ENCODE measurements around the gene TBC1D22A.

TBC1D22A gene

GRCh38 chr22:46902436-46902835, 140.0 kb downstream of the TBC1D22A start:
- Histone ChIP-seq H3K27ac (ENCODE audit: low read depth, low read length) (no peak overlapping the region), H3K4me1 (ENCODE audit: control insufficient read depth in 1 of 2, insufficient read depth in 2 of 2, low read length in 2 of 2) (no peaks in the 10 kb centered on the region), H3K4me3 (ENCODE audit: low read depth in 1 of 2, low read length in 2 of 2) (no peak overlapping the region), H3K9ac (ENCODE audit: low read depth in 1 of 2, low read length in 2 of 2) (no peak overlapping the region), H3K27me3 (ENCODE audit: control insufficient read depth in 1 of 2, insufficient read depth in 2 of 2, low read length in 2 of 2) (no peaks in the 10 kb centered on the region), H3K9me3 (ENCODE audit: control insufficient read depth in 1 of 2, low read length in 2 of 2) (no peaks in the 10 kb centered on the region), H3K36me3 (ENCODE audit: control insufficient read depth in 1 of 2, insufficient read depth in 2 of 2, low read length in 2 of 2) (peaks cover 8 to 16% of the 10 kb centered on the region in 2 donors)

DNA sequence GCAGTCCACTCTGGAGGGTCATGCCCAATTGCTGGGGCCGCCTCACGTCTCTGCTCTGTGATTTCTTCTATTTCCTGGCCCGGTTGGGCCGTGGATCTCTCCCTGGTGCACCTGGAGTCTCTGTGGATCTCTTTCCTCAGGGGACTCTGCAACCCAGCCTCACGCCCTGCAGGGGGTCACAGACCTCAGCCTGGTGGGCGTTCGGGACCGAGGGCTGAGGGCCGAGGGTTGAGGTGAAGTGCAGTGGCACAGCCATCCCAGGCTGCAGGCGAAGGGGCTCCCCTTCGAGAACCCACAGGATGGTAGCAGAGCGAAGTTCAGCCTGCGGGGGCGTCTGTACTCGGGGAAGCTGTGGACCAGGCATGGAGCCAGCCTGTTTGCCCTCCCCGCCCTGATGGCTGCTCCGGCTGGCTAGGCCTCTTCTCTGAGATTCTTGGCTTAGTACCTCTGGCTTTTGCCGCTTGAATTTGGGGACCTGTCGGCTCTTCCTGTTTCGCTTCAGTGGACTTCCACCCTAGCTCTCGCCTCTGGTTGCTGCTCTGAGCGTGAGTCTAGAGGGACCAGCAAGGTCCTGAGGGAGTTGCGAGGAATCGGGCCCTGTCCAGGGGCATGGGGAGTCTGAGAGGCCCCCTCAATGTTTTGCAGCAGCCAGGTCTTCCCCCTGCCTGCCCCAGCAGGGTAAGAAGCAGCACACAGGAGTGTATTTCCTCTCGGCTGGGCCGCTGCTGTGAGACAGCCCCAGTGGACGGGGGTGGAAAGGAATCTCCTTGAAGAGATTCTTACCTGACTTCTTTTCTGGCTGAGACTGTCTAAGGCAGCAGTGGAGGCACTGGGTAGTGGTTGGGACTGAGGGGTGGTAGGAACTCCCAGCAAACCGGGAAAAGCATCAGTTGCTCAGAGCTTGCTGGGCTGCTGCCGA, 140.8 kb downstream of the TBC1D22A start:
- Histone ChIP-seq H3K9me3 (ENCODE audit: control insufficient read depth in 1 of 2, low read length in 2 of 2) (no peaks in the 10 kb centered on the region), H3K27ac (ENCODE audit: low read depth, low read length) (no peak overlapping the region), H3K4me3 (ENCODE audit: low read depth in 1 of 2, low read length in 2 of 2) (no peak overlapping the region), H3K4me1 (ENCODE audit: control insufficient read depth in 1 of 2, insufficient read depth in 2 of 2, low read length in 2 of 2) (no peaks in the 10 kb centered on the region), H3K9ac (ENCODE audit: low read depth in 1 of 2, low read length in 2 of 2) (no peak overlapping the region), H3K27me3 (ENCODE audit: control insufficient read depth in 1 of 2, insufficient read depth in 2 of 2, low read length in 2 of 2) (no peaks in the 10 kb centered on the region), H3K36me3 (ENCODE audit: control insufficient read depth in 1 of 2, insufficient read depth in 2 of 2, low read length in 2 of 2) (peaks cover 8 to 23% of the 10 kb centered on the region in 2 donors)

DNA sequence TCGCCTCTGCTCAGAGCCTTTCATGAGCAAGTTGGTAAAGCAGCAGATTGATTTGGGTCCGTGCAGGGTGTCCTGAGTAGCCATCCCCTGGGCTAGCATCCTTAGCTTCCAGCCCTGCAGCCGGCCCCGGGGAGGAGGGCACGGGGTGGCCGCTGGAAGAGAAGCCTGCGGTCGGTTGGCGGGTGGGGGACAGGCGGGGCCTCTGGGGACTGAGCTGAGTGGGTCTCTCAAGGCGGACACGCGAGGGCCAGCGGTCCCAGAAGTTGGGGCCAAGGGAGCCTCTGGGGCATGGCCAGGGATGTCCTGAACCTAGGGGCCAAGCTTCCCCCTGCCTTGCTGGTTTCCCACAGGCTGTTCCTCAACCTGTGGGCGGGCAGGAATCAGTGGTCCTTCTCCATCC, 143.0 kb downstream of the TBC1D22A start:
- no peaks in the 10 kb centered on the region for H3K27me3 ChIP-seq (ENCODE audit: control insufficient read depth in 1 of 2, insufficient read depth in 2 of 2, low read length in 2 of 2)
- H3K9me3 ChIP-seq (ENCODE audit: control insufficient read depth in 1 of 2, low read length in 2 of 2): no peaks in the 10 kb centered on the region
- no peak overlapping the region for H3K4me3 ChIP-seq (ENCODE audit: low read depth in 1 of 2, low read length in 2 of 2)
- no peak overlapping the region for H3K27ac ChIP-seq (ENCODE audit: low read depth, low read length)
- no peaks in the 10 kb centered on the region for H3K4me1 ChIP-seq (ENCODE audit: control insufficient read depth in 1 of 2, insufficient read depth in 2 of 2, low read length in 2 of 2)
- no peak overlapping the region for H3K9ac ChIP-seq (ENCODE audit: low read depth in 1 of 2, low read length in 2 of 2)
- peaks cover 12 to 32% of the 10 kb centered on the region in 2 donors for H3K36me3 ChIP-seq (ENCODE audit: control insufficient read depth in 1 of 2, insufficient read depth in 2 of 2, low read length in 2 of 2)

DNA sequence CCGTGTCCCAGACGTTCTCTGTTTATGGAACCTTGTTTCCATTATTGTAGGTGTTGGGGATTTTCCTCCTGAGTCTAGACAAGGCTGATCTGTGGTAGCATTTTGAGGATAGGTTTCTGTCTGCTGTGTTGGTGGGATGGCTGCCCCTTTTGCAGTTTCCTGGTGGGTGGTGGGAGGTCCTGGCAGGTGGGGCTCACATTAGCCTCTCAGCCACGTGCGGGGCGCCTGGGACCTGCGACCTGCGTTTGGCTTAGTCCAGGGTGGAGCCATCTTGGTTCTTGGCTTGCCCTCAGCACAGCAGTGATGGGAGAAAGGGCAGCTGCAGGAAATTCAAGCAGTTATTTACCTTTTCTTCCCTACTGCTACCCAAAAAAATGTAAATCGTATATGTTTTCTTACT, 143.4 kb downstream of the TBC1D22A start:
- Histone ChIP-seq H3K9ac (ENCODE audit: low read depth in 1 of 2, low read length in 2 of 2) (no peak overlapping the region), H3K27me3 (ENCODE audit: control insufficient read depth in 1 of 2, insufficient read depth in 2 of 2, low read length in 2 of 2) (no peaks in the 10 kb centered on the region), H3K27ac (ENCODE audit: low read depth, low read length) (no peak overlapping the region), H3K4me3 (ENCODE audit: low read depth in 1 of 2, low read length in 2 of 2) (no peak overlapping the region), H3K36me3 (ENCODE audit: control insufficient read depth in 1 of 2, insufficient read depth in 2 of 2, low read length in 2 of 2) (peaks cover 12 to 32% of the 10 kb centered on the region in 2 donors), H3K9me3 (ENCODE audit: control insufficient read depth in 1 of 2, low read length in 2 of 2) (no peaks in the 10 kb centered on the region), H3K4me1 (ENCODE audit: control insufficient read depth in 1 of 2, insufficient read depth in 2 of 2, low read length in 2 of 2) (no peaks in the 10 kb centered on the region)

DNA sequence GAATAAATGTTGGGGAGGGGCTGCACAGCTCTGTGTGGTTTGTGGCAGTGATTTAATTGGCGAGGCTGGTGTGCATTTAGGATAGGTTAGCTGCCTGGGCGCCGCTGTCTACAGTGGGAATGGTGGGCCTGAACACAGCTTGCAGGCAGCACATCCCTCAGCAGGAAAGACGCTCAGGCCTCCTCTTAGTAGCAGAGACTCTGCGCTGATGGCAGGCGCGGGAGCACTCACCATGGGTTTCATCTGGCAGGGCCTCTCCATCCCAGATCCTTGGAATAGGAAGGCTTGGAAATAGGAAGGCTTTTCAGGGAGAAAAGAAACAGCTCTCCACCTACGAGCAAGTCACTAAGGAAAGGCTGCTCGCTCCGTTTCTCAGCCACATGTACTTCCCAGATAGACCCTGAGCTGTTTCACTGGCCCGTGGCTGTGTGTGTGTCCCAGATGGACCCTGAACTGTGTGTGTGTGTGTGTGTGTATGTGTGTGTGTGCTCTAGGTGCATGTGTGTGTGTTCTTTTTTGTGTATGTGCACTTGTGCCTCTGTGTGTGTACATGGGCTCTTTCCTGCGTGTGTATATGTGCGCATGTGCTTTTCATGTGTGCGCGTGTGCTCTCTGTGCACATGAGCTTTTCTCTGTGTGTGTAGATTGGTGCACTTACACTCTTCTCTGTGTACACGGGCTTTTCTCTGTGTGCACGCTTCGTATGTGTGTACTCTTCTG, 144.0 kb downstream of the TBC1D22A start:
- H3K4me1 ChIP-seq (ENCODE audit: control insufficient read depth in 1 of 2, insufficient read depth in 2 of 2, low read length in 2 of 2): no peaks in the 10 kb centered on the region
- H3K27ac ChIP-seq (ENCODE audit: low read depth, low read length): no peak overlapping the region
- peaks cover 12 to 28% of the 10 kb centered on the region in 2 donors for H3K36me3 ChIP-seq (ENCODE audit: control insufficient read depth in 1 of 2, insufficient read depth in 2 of 2, low read length in 2 of 2)
- no peaks in the 10 kb centered on the region for H3K27me3 ChIP-seq (ENCODE audit: control insufficient read depth in 1 of 2, insufficient read depth in 2 of 2, low read length in 2 of 2)
- no peak overlapping the region for H3K4me3 ChIP-seq (ENCODE audit: low read depth in 1 of 2, low read length in 2 of 2)
- H3K9me3 ChIP-seq (ENCODE audit: control insufficient read depth in 1 of 2, low read length in 2 of 2): no peaks in the 10 kb centered on the region
- H3K9ac ChIP-seq (ENCODE audit: low read depth in 1 of 2, low read length in 2 of 2): no peak overlapping the region

- Histone ChIP-seq H3K4me3 (ENCODE audit: low read depth in 1 of 2, low read length in 2 of 2) (no peak overlapping the region), H3K4me1 (ENCODE audit: control insufficient read depth in 1 of 2, insufficient read depth in 2 of 2, low read length in 2 of 2) (no peaks in the 10 kb centered on the region), H3K36me3 (ENCODE audit: control insufficient read depth in 1 of 2, insufficient read depth in 2 of 2, low read length in 2 of 2) (peaks cover 11 to 32% of the 10 kb centered on the region in 2 donors), H3K27ac (ENCODE audit: low read depth, low read length) (no peak overlapping the region), H3K27me3 (ENCODE audit: control insufficient read depth in 1 of 2, insufficient read depth in 2 of 2, low read length in 2 of 2) (no peaks in the 10 kb centered on the region), H3K9me3 (ENCODE audit: control insufficient read depth in 1 of 2, low read length in 2 of 2) (no peaks in the 10 kb centered on the region), H3K9ac (ENCODE audit: low read depth in 1 of 2, low read length in 2 of 2) (no peak overlapping the region)
These were observed 145.1 kb downstream of the TBC1D22A start for GRCh38 chr22:46907241-46908215.

GRCh38 chr22:46908641-46909107, 146.2 kb downstream of the TBC1D22A start:
- no peak overlapping the region for H3K4me3 ChIP-seq (ENCODE audit: low read depth in 1 of 2, low read length in 2 of 2)
- H3K9ac ChIP-seq (ENCODE audit: low read depth in 1 of 2, low read length in 2 of 2): no peak overlapping the region
- no peaks in the 10 kb centered on the region for H3K4me1 ChIP-seq (ENCODE audit: control insufficient read depth in 1 of 2, insufficient read depth in 2 of 2, low read length in 2 of 2)
- H3K9me3 ChIP-seq (ENCODE audit: control insufficient read depth in 1 of 2, low read length in 2 of 2): no peaks in the 10 kb centered on the region
- H3K36me3 ChIP-seq (ENCODE audit: control insufficient read depth in 1 of 2, insufficient read depth in 2 of 2, low read length in 2 of 2): peaks cover 15 to 35% of the 10 kb centered on the region in 2 donors
- H3K27me3 ChIP-seq (ENCODE audit: control insufficient read depth in 1 of 2, insufficient read depth in 2 of 2, low read length in 2 of 2): no peaks in the 10 kb centered on the region
- H3K27ac ChIP-seq (ENCODE audit: low read depth, low read length): no peak overlapping the region

DNA sequence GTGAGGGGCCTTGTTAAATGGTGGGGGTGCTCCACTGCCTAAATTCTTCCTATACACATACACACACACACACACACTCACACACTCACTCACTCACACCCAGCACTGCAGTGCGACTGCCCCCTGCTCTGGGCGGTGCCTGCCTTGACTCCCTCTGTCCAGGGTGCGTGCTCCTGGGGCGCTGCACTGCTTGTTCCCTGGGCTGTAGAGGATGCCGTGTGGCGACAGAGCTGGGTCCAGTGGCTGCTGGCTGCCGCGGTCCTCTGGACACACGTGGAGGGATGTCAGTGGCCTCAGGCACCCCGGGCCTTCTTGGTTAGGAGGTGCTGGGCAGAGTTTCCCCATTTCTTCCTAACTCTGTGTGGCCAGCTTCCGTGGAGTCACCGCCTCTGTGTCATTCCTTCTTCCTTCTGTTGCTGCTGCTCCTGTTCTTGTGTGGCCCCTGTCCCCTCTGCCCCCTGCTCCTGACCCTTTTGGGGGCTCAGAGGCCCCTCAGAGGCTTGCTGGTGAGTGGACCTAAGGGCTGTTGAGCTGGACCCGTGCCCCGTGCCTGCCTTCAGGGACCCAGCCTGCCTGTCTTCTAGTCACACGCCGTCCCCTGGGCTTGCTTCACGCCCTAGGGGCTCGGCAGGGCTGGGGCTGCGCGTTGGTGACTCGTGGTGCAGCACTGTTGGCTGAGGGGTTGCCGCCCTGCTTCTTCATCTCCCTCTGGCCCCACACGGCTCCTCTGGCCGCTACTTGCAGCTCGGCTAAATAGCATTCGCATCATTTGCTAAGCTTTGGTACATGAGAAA, 147.0 kb downstream of the TBC1D22A start:
- Histone ChIP-seq H3K9me3 (ENCODE audit: control insufficient read depth in 1 of 2, low read length in 2 of 2) (no peaks in the 10 kb centered on the region), H3K27me3 (ENCODE audit: control insufficient read depth in 1 of 2, insufficient read depth in 2 of 2, low read length in 2 of 2) (no peaks in the 10 kb centered on the region), H3K9ac (ENCODE audit: low read depth in 1 of 2, low read length in 2 of 2) (no peak overlapping the region), H3K4me3 (ENCODE audit: low read depth in 1 of 2, low read length in 2 of 2) (no peak overlapping the region), H3K4me1 (ENCODE audit: control insufficient read depth in 1 of 2, insufficient read depth in 2 of 2, low read length in 2 of 2) (no peaks in the 10 kb centered on the region), H3K27ac (ENCODE audit: low read depth, low read length) (no peak overlapping the region), H3K36me3 (ENCODE audit: control insufficient read depth in 1 of 2, insufficient read depth in 2 of 2, low read length in 2 of 2) (peaks cover 18 to 39% of the 10 kb centered on the region in 2 donors)

DNA sequence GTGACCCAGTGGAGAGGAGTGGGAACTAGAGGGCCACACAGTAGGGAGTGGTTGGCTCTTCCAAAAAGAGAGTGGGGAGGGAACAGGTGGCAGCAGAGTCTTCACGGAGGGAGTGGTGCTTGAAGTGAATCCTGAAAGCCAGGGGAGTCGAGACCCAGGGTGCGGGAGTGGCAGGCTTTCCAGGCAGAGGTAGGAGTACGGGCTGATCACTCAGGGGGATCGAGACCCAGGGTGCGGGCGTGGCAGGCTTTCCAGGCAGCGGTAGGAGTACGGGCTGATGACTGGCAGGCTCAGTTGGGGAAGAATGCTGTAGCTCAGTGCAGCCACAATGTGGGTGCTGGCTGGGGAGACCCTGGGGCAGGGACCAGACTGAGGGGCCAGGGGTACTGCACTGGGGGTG, 148.2 kb downstream of the TBC1D22A start:
- H3K27me3 ChIP-seq (ENCODE audit: control insufficient read depth in 1 of 2, insufficient read depth in 2 of 2, low read length in 2 of 2): no peaks in the 10 kb centered on the region
- no peak overlapping the region for H3K9ac ChIP-seq (ENCODE audit: low read depth in 1 of 2, low read length in 2 of 2)
- H3K4me3 ChIP-seq (ENCODE audit: low read depth in 1 of 2, low read length in 2 of 2): no peak overlapping the region
- H3K4me1 ChIP-seq (ENCODE audit: control insufficient read depth in 1 of 2, insufficient read depth in 2 of 2, low read length in 2 of 2): no peaks in the 10 kb centered on the region
- H3K36me3 ChIP-seq (ENCODE audit: control insufficient read depth in 1 of 2, insufficient read depth in 2 of 2, low read length in 2 of 2): peaks cover 18 to 44% of the 10 kb centered on the region in 2 donors
- H3K9me3 ChIP-seq (ENCODE audit: control insufficient read depth in 1 of 2, low read length in 2 of 2): no peaks in the 10 kb centered on the region
- H3K27ac ChIP-seq (ENCODE audit: low read depth, low read length): no peak overlapping the region

All from duodenal mucosa (tissue), 2 donors.